ENCODE data around the gene HOXC12.

Gene HOXC12

DNA sequence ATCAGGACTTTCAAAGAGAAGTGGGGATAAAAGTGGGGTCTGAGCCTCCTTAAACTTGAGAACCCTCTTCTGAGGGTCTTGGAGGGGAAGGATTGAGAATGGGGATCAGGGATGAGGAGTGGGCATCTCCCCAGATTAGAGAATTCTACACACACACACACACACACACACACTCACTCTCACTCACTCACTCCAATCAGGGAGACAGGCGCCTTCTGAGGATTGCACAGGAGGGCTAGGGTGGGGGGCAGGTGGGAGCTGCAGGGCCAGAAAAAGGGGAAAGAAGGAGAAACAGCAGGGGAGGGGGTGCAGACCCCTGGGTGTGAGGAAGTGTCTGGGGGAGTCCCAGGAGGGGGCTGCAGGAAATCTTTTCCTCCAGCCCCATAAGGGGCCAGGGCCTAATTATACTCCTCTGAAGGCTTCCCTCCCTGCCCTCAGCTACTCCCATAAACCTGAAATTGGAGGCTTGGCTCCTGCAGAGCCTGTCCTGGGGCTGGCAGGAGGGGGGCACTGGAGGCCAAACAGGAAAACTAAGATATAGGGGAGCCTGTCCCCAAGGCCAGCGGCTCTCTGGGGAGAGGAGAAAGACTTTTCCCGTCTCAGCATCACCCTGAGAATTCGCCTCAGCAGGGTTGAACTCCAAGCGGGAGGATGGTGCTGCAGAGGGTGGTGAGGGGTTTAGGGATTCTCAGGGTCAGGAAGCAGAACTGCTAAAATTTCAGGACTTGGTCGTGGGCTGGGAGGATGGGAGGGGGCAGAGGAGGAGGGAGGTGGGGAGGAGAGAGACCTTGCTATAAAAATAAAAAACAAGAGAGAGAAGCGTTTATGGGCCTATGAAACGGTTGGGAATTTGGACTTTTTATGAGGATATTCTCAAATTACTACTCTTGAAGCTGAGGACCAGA lies 46.8 kb downstream of the HOXC12 start:
- H3K9ac ChIP-seq (ENCODE audit: low read length), result no peak overlapping the region
- peaks cover 96% of the 10 kb centered on the region for H3K27me3 ChIP-seq (ENCODE audit: control insufficient read depth, insufficient read depth, low read length)
- H3K4me3 ChIP-seq (ENCODE audit: low read length), result no peak overlapping the region
- no peaks in the 10 kb centered on the region for H3K9me3 ChIP-seq (ENCODE audit: control insufficient read depth, low read length)
- peaks cover 21% of the 10 kb centered on the region for H3K4me1 ChIP-seq (ENCODE audit: control insufficient read depth, insufficient read depth, low read length)
- H3K36me3 ChIP-seq (ENCODE audit: control insufficient read depth, insufficient read depth, low read length), result no peaks in the 10 kb centered on the region

GRCh38 chr12:54002278-54002914 lies 47.7 kb downstream of the HOXC12 start:
- H3K4me1 ChIP-seq (ENCODE audit: control insufficient read depth, insufficient read depth, low read length), result peaks cover 22% of the 10 kb centered on the region
- H3K27me3 ChIP-seq (ENCODE audit: control insufficient read depth, insufficient read depth, low read length), result peaks cover 96% of the 10 kb centered on the region

GRCh38 chr12:54002915-54003389 lies 48.2 kb downstream of the HOXC12 start:
- peaks cover 22% of the 10 kb centered on the region for H3K4me1 ChIP-seq (ENCODE audit: control insufficient read depth, insufficient read depth, low read length)
- H3K4me3 ChIP-seq (ENCODE audit: low read length), result no peak overlapping the region
- H3K27me3 ChIP-seq (ENCODE audit: control insufficient read depth, insufficient read depth, low read length), result peaks cover 96% of the 10 kb centered on the region
- no peaks in the 10 kb centered on the region for H3K36me3 ChIP-seq (ENCODE audit: control insufficient read depth, insufficient read depth, low read length)
- H3K9ac ChIP-seq (ENCODE audit: low read length), result no peak overlapping the region
- no peaks in the 10 kb centered on the region for H3K9me3 ChIP-seq (ENCODE audit: control insufficient read depth, low read length)

More at GRCh38 chr12:54002278-54002914, 47.7 kb downstream of the HOXC12 start:
- no peak overlapping the region for H3K9ac ChIP-seq (ENCODE audit: low read length)
- no peaks in the 10 kb centered on the region for H3K36me3 ChIP-seq (ENCODE audit: control insufficient read depth, insufficient read depth, low read length)
- H3K9me3 ChIP-seq (ENCODE audit: control insufficient read depth, low read length), result no peaks in the 10 kb centered on the region
- no peak overlapping the region for H3K4me3 ChIP-seq (ENCODE audit: low read length)

DNA sequence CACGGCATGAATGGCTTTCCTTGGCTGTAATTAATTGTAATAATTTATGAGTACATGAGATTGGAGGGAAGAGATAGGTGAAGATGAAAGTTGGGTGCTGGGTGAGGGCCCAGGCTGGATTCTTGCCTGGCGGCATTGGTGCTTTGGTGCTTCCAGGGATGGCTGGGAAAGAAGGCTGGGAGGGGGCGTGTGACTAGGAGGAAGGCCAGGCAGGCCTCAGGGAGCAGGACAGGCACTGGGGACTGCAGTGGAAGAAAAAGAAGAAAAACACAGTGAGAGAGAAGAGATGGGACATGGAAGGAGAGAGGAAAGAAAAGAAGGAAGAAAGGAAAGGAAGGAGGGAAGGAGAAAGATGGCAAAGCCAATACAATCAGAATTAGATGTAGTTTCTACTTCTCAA lies 48.9 kb downstream of the HOXC12 start:
- no peak overlapping the region for H3K9ac ChIP-seq (ENCODE audit: low read length)
- H3K4me3 ChIP-seq (ENCODE audit: low read length), result no peak overlapping the region
- H3K27me3 ChIP-seq (ENCODE audit: control insufficient read depth, insufficient read depth, low read length), result peaks cover 96% of the 10 kb centered on the region
- H3K36me3 ChIP-seq (ENCODE audit: control insufficient read depth, insufficient read depth, low read length), result no peaks in the 10 kb centered on the region
- no peaks in the 10 kb centered on the region for H3K9me3 ChIP-seq (ENCODE audit: control insufficient read depth, low read length)
- peaks cover 22% of the 10 kb centered on the region for H3K4me1 ChIP-seq (ENCODE audit: control insufficient read depth, insufficient read depth, low read length)

DNA sequence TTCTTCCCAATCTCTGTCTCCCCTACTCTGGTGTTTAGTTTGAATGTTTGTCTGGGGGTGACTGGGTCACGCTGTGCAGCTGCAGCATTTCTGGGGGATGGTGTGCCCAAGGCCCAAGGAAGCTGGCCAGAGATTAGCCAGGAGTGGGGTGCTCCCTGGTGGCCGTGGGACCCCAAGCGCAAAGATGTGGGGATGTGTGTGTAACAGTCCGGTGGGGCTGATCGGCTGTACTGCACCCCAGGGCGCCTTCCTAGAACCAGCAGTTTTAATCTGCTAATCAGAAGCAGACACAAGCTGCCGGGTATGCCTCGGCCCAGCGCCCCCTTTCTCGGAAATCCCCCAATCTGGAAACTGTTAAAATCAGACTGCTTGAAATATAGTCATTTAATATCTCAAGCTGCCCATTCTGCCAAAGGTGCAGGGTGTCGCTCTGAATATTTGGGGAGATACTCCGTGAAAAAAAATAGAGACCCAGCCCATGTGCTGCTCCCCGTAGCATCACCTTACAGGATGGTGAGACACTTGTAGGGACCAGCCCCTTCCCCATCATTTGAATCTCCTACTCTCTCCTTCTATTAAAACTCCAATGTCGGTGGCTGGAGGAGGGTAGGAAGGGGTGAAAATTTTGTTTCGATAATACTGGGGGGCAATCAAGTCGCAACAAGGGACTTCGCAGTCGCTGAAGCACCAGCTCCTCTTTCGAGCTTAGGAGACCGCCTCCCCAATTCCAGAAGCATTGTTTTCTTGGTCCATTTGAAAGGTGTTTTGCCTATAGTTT lies 49.5 kb downstream of the HOXC12 start:
- peaks cover 96% of the 10 kb centered on the region for H3K27me3 ChIP-seq (ENCODE audit: control insufficient read depth, insufficient read depth, low read length)
- no peaks in the 10 kb centered on the region for H3K36me3 ChIP-seq (ENCODE audit: control insufficient read depth, insufficient read depth, low read length)
- H3K9me3 ChIP-seq (ENCODE audit: control insufficient read depth, low read length), result no peaks in the 10 kb centered on the region
- H3K4me1 ChIP-seq (ENCODE audit: control insufficient read depth, insufficient read depth, low read length), result peaks cover 22% of the 10 kb centered on the region
- H3K9ac ChIP-seq (ENCODE audit: low read length), result no peak overlapping the region
- no peak overlapping the region for H3K4me3 ChIP-seq (ENCODE audit: low read length)

GRCh38 chr12:54004841-54005530 lies 50.3 kb downstream of the HOXC12 start:
- Histone ChIP-seq H3K4me1 (ENCODE audit: control insufficient read depth, insufficient read depth, low read length) (peaks cover 16% of the 10 kb centered on the region), H3K9me3 (ENCODE audit: control insufficient read depth, low read length) (no peaks in the 10 kb centered on the region), H3K36me3 (ENCODE audit: control insufficient read depth, insufficient read depth, low read length) (no peaks in the 10 kb centered on the region), H3K4me3 (ENCODE audit: low read length) (no peak overlapping the region), H3K9ac (ENCODE audit: low read length) (no peak overlapping the region), H3K27me3 (ENCODE audit: control insufficient read depth, insufficient read depth, low read length) (peaks cover 97% of the 10 kb centered on the region)

GRCh38 chr12:54005531-54005852 lies 50.8 kb downstream of the HOXC12 start:
- peaks cover 11% of the 10 kb centered on the region for H3K4me1 ChIP-seq (ENCODE audit: control insufficient read depth, insufficient read depth, low read length)
- no peaks in the 10 kb centered on the region for H3K36me3 ChIP-seq (ENCODE audit: control insufficient read depth, insufficient read depth, low read length)
- no peak overlapping the region for H3K4me3 ChIP-seq (ENCODE audit: low read length)
- no peak overlapping the region for H3K9ac ChIP-seq (ENCODE audit: low read length)
- H3K9me3 ChIP-seq (ENCODE audit: control insufficient read depth, low read length), result peaks cover 2% of the 10 kb centered on the region
- H3K27me3 ChIP-seq (ENCODE audit: control insufficient read depth, insufficient read depth, low read length), result peaks cover 97% of the 10 kb centered on the region

DNA sequence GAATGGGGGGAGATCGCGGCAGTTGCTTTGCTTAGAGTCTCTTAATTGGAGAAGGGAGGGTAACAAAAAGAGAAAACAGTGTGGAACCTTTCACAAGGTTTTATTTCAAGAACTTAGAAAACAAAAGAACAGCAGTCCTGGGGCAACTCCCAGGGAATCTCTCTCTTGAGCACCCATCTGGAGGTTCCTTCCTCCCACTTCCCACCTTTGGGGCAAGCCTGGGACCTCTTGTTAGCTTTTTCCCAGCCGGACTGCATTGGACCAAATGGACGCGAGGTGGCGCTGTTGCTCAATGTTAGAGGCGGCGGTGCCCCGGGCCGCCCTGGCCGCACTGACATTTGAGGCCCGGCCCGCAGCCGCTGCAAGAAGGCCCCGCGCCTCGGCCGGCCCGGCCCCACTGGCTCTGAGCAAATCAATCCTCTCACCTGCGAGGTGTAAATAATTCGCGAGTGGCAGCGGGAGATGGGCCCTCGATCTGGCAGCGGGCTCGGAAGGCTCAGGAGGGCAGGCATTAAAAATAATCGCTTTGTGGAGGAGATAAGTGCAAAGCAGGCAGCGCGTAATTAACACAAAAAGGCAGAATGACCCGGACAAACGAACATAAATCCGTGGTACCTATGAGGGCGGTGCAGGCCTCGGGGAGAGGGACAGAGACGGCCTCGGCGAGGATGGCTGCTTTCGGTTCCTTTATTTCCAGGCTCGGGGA lies 51.3 kb downstream of the HOXC12 start:
- Histone ChIP-seq H3K27me3 (ENCODE audit: control insufficient read depth, insufficient read depth, low read length) (peaks cover 97% of the 10 kb centered on the region), H3K4me3 (ENCODE audit: low read length) (peak overlapping the region; percentile 46), H3K9me3 (ENCODE audit: control insufficient read depth, low read length) (peaks cover 5% of the 10 kb centered on the region), H3K9ac (ENCODE audit: low read length) (peak overlapping the region; percentile 62), H3K4me1 (ENCODE audit: control insufficient read depth, insufficient read depth, low read length) (peaks cover 10% of the 10 kb centered on the region), H3K36me3 (ENCODE audit: control insufficient read depth, insufficient read depth, low read length) (no peaks in the 10 kb centered on the region)

DNA sequence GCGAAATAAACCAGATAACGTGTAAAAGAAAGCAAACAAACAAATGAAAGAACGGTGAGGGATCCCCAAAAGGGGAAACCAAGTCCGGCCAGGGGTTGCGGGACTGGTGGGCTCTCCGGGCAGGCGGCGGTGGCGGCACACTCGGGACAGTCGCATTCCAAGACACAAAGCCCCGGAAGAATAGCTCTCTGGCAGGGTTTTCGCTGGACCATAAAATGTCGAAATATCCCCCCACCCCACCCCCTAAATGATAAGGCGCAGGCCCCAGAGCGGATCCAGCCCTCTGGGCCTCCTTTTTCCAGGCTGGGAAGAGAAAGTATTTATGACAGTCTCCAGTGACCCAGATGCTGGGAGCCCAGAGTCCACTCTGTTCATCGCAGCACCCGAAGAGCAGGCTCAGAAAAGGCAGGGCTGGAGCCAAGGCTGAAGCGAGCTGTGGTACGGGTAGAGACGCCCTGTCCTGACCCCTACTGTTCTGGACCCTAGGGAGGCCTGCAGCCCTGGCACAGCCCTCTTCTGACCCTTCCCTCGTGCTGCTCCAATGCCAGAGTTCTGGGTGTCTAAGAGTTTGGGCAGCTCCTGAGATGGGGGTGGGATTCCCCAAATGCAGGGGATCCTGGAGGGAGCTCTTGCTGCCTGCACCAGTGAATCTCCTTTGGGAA lies 52.0 kb downstream of the HOXC12 start:
- H3K4me1 ChIP-seq (ENCODE audit: control insufficient read depth, insufficient read depth, low read length), result peaks cover 10% of the 10 kb centered on the region
- peaks cover 97% of the 10 kb centered on the region for H3K27me3 ChIP-seq (ENCODE audit: control insufficient read depth, insufficient read depth, low read length)
- peak overlapping the region; percentile 62 for H3K9ac ChIP-seq (ENCODE audit: low read length)
- no peaks in the 10 kb centered on the region for H3K36me3 ChIP-seq (ENCODE audit: control insufficient read depth, insufficient read depth, low read length)
- H3K4me3 ChIP-seq (ENCODE audit: low read length), result peak overlapping the region; percentile 46
- peaks cover 5% of the 10 kb centered on the region for H3K9me3 ChIP-seq (ENCODE audit: control insufficient read depth, low read length)

DNA sequence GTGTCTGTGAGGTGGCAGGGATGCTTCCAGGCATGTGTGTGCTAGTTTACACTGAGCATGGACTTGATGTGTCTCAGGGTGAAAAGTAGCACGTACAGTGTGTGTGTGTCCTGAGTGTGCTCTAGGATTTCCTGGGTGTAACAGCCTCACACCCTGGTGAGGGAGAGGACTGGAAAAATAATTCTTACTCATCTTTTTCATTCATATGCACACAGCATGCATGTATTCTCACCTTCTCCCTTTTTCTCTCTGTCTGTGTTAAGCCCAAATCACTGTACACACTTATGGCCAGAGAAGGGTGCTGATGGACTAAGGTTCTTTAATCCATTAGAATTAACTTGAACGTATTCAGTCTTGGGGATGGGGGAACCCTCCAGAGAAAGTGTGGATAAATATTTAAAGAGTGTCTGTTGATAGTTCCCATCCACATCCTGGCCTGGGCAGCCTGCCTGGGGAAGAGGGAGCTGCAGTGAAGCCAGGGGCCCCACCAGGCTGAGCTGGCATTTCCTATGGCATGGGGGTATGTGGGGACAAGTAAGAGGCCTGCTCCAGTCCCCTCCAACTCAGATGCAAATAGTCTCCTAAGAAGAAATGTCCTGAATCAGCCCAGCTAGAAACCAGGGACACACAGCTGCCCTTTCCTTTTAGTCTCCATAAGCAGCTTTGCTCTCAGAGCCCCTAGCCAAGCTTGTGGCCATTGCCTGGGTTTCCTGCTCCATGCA lies 53.0 kb downstream of the HOXC12 start:
- H3K36me3 ChIP-seq (ENCODE audit: control insufficient read depth, insufficient read depth, low read length), result no peaks in the 10 kb centered on the region
- no peak overlapping the region for H3K9ac ChIP-seq (ENCODE audit: low read length)
- no peak overlapping the region for H3K4me3 ChIP-seq (ENCODE audit: low read length)
- H3K4me1 ChIP-seq (ENCODE audit: control insufficient read depth, insufficient read depth, low read length), result peaks cover 10% of the 10 kb centered on the region
- H3K27me3 ChIP-seq (ENCODE audit: control insufficient read depth, insufficient read depth, low read length), result peaks cover 95% of the 10 kb centered on the region
- H3K9me3 ChIP-seq (ENCODE audit: control insufficient read depth, low read length), result peaks cover 5% of the 10 kb centered on the region
